ENCODE results near the gene SLC35D1.
"Not testable (repeated sequence)": the region's sequence is repeated elsewhere in the genome, so short reads cannot be mapped to it uniquely, and the experiment has no call there.

The SLC35D1 gene

GRCh38 chr1:66982561-66983260, 71.2 kb downstream of the SLC35D1 start:
- no peak overlapping the region for H3K9ac ChIP-seq
- H2AFZ ChIP-seq (ENCODE audit: low read depth): no peak overlapping the region
- peaks cover 80% of the 10 kb centered on the region for H3K4me1 ChIP-seq (ENCODE audit: low read depth, poor library complexity, severe bottlenecking)
- H4K20me1 ChIP-seq (ENCODE audit: insufficient read depth): peaks cover 6% of the 10 kb centered on the region; the same call in 1 of the 2 replicates
- H3K36me3 ChIP-seq (ENCODE audit: insufficient read depth): peaks cover 9% of the 10 kb centered on the region; the same call in 1 of the 2 replicates
- H3K4me3 ChIP-seq (IDR thresholded peaks at IDR 0.05; ENCODE audit: insufficient read depth, low read depth, low read length): no peak overlapping the region
- TF ChIP-seq CTCF (conservative IDR thresholded peaks at IDR 0.05; ENCODE audit: low read depth, low read length): no peak
- H3K79me2 ChIP-seq (ENCODE audit: insufficient read depth, low read depth): peaks cover 10% of the 10 kb centered on the region; the same call in 1 of the 2 replicates
- H3K4me2 ChIP-seq: no peak overlapping the region; the same call in 1 of the 2 replicates
- no peak overlapping the region for H3K27ac ChIP-seq
- no peaks in the 10 kb centered on the region for H3K27me3 ChIP-seq (ENCODE audit: insufficient read depth, low read depth)

- Histone ChIP-seq H3K79me2 (ENCODE audit: insufficient read depth, low read depth) (peaks cover 12% of the 10 kb centered on the region; the same call in 1 of the 2 replicates), H4K20me1 (ENCODE audit: insufficient read depth) (peaks cover 6% of the 10 kb centered on the region; the same call in 1 of the 2 replicates), H3K4me2 (peak overlapping the region; percentile 48), H3K27ac (no peak overlapping the region), H3K36me3 (ENCODE audit: insufficient read depth) (peaks cover 9% of the 10 kb centered on the region; the same call in 1 of the 2 replicates), H3K9ac (no peak overlapping the region), H2AFZ (ENCODE audit: low read depth) (no peak overlapping the region), H3K27me3 (ENCODE audit: insufficient read depth, low read depth) (no peaks in the 10 kb centered on the region), H3K4me3 (IDR thresholded peaks at IDR 0.05; ENCODE audit: insufficient read depth, low read depth, low read length) (no peak overlapping the region), H3K4me1 (ENCODE audit: low read depth, poor library complexity, severe bottlenecking) (peaks cover 76% of the 10 kb centered on the region)
- TF ChIP-seq CTCF (conservative IDR thresholded peaks at IDR 0.05; ENCODE audit: low read depth, low read length): no peak
These were observed 72.3 kb downstream of the SLC35D1 start for GRCh38 chr1:66981679-66982078.

GRCh38 chr1:66980745-66981367, 73.1 kb downstream of the SLC35D1 start:
- peak overlapping the region; percentile 48 for H3K4me2 ChIP-seq
- no peak overlapping the region for H3K4me3 ChIP-seq (IDR thresholded peaks at IDR 0.05; ENCODE audit: insufficient read depth, low read depth, low read length)
- no peak for TF ChIP-seq CTCF (conservative IDR thresholded peaks at IDR 0.05; ENCODE audit: low read depth, low read length)
- no peak overlapping the region for H3K9ac ChIP-seq
- no peak overlapping the region for H3K27ac ChIP-seq
- H4K20me1 ChIP-seq (ENCODE audit: insufficient read depth): peaks cover 6% of the 10 kb centered on the region; the same call in 1 of the 2 replicates
- no peak overlapping the region for H2AFZ ChIP-seq (ENCODE audit: low read depth)
- H3K36me3 ChIP-seq (ENCODE audit: insufficient read depth): peaks cover 9% of the 10 kb centered on the region; the same call in 1 of the 2 replicates
- H3K4me1 ChIP-seq (ENCODE audit: low read depth, poor library complexity, severe bottlenecking): peaks cover 69% of the 10 kb centered on the region
- no peaks in the 10 kb centered on the region for H3K27me3 ChIP-seq (ENCODE audit: insufficient read depth, low read depth)
- peaks cover 15% of the 10 kb centered on the region; the same call in 1 of the 2 replicates for H3K79me2 ChIP-seq (ENCODE audit: insufficient read depth, low read depth)

- not testable (repeated sequence) for H3K27me3 ChIP-seq (ENCODE audit: insufficient read depth, low read depth); H3K4me2 ChIP-seq; H3K27ac ChIP-seq; H2AFZ ChIP-seq (ENCODE audit: low read depth); H3K9ac ChIP-seq; H3K4me3 ChIP-seq (IDR thresholded peaks at IDR 0.05; ENCODE audit: insufficient read depth, low read depth, low read length); H4K20me1 ChIP-seq (ENCODE audit: insufficient read depth); H3K36me3 ChIP-seq (ENCODE audit: insufficient read depth)
- H3K79me2 ChIP-seq (ENCODE audit: insufficient read depth, low read depth): peaks cover 18% of the 10 kb centered on the region
- peaks cover 56% of the 10 kb centered on the region for H3K4me1 ChIP-seq (ENCODE audit: low read depth, poor library complexity, severe bottlenecking)
These were observed 74.3 kb downstream of the SLC35D1 start for GRCh38 chr1:66979621-66980020.
